Stimulated activated CD4-positive, alpha-beta T cell treated with anti-CD3 and anti-CD28 coated beads, Interleukin-2, amount 100 ng/mL, for 24 hours (primary cell): ENCODE measurements around the gene WDR93.
A peak's percentile ranks its signal among the peaks of the same experiment; 100 is the strongest.
"Not testable (repeated sequence)": the region's sequence is repeated elsewhere in the genome, so short reads cannot be mapped to it uniquely, and the experiment has no call there.

ENCODE experiments used
- DNase-seq, 2 donors: peaks; one replicate each; pipeline ENCODE4 v3.0.0-alpha.2; 2020

WDR93 gene

GRCh38 chr15:89664441-89665350 is 25.9 kb upstream of the WDR93 start:
- no peak for DNase-seq

DNA sequence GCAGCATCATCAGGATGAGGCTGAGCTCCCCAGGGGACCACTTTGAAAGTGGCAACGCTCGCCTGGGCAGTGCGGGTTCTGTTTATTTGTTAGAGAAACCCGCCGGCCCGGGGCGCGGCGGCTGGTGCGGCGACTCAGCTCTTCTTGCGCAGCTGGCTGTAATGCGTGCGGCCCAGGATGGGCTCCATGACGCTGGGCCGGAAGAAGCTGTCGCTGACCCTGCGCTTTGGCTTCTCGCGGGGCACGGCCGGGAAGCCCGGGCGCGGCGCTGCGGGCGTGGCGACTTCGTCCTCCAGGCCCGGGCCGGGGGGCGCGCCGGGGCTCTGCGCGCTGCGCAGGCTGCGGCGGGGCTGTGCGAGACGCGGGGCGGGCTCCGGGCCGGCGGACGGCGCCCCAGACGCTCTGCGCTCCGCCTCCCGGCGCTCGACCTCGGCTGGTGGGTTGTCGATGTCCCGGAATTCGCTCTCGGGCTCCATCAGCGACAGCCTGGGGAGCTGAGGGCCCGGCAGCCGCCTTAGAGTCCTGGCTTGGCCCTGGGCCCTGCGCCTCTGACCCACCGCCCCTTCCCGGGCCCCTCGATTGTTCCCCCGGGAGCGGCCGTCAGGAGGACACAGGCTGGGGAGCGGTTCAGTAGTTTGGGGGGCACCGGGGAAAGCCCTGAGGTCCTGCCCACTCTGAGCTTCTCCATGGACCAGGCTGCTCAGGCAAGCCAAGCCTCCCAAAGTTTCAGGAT is 25.0 kb upstream of the WDR93 start:
- peak in 1 of 2 donors; percentile 32 for DNase-seq

- DNase-seq = no peak
These were observed 24.3 kb upstream of the WDR93 start for GRCh38 chr15:89666184-89666857.

DNA sequence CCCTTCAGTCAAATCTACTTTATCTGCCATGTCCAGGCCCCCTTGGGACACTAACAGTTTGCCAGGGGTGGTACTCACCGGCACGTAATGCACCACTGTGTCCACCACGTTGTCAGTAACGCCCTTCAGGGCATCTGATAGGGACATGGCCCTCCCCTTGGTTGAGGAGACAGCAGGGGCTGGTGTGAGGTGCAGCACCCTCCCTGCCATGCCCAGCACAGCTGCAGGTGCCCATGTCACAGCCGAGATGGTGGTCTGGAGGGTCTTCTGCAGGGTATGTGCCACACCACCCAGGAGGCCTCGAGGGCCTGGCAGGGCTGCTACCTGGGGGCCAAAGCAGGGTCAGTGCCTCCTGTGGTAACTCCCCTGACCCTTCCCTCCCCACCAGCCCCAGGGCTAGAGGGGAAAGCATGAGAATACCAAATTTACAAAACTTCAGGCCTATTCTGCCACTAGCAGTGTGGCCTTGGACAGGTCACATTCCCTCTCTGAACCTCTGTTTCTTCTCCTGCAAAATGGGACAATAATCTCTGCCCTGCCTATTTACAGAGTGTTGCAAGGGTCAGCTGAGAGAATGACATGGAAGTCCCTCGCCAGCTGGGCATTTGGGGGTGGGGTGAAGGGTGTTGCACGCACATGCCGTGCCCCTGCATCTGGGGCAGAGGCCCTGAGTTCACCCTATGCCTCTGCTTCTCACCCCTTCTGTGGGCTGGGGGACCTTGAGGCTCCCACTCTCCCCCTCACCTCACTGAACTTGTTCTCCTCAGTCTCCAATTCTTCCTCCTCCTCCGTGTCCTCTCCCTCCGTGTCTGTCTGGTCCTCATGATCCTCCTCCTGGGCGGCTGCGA is 23.5 kb upstream of the WDR93 start:
- no peak for DNase-seq

DNA sequence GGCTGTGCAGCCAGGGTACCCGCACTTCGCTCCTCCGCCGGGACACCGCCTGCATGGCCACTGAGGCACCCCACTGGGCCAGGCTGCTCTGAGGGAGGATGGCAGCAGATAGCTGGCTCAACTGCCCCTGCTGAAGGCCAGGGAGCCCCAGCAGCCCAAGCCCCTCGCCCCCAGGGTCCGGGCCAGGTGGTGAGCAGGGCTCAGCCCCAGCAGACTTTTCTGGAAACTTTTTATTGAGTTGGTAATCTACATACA is 23.0 kb upstream of the WDR93 start:
- no peak for DNase-seq

DNA sequence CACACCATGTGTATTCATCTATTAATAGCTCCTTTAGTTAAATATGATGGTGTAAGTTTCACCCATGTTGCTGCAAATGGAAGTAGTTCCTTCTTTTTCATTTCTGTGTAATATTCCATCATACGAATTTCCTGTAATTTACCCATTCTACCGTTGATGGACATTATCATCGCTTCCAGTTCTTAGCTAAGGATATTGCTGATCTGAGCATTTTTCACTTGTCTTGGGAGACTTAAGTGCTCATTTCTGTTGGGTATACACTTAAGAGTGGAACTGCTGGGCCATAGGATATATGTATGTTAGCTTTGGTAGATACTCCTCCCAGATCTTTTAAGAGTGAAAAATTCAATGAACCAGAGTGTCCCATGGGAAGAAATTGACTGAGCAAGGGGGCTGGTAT is 22.4 kb upstream of the WDR93 start:
- no peak for DNase-seq

DNA sequence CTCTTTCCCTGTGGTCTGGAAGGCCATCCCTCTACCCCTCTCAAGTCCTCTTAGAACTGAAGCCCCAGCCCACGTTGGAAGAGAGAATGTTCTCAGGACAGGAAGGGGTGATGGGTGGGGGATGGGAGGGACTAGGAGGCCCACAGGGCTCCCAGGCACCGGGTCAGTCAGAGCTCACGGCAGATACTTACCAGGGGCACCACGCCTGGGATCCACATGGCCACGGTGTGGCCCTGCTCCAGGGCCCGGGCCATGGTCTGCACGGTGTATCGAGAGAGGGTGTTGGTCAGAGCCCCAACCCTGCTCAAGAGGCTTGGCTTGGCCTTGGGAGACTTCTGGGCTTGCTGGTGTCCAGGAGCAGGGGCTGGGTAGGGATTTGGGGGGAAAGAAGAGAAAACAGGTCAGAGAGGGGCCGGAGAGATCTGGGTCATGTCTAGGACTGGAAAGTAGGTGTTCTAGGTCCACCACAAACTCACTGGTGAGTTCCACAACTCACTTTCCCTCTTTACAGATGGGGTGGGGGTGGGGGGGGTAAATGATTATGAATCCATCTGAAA is 21.2 kb upstream of the WDR93 start:
- no peak for DNase-seq

DNA sequence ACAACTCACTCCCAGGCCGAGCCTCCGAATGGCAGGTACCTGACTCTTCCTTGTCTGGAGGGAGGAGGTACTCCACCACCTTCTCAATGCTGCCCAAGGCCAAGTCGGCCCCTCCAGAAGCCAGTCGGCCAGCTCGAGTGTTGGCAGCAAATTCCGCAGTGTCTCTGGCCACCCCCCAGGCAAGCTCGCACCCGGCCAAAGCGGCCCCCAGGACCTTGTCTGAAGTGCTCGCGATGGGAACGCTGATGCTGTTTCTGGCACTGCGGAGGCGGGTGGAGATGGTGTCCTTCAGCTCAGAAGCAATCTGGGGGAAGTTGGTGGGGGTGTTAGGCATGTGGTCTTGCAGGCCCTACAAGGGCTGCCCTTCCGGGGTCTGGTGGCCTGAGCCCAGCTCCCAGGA is 20.7 kb upstream of the WDR93 start:
- DNase-seq = no peak

GRCh38 chr15:89670971-89671560 is 19.5 kb upstream of the WDR93 start:
- no peak for DNase-seq

DNA sequence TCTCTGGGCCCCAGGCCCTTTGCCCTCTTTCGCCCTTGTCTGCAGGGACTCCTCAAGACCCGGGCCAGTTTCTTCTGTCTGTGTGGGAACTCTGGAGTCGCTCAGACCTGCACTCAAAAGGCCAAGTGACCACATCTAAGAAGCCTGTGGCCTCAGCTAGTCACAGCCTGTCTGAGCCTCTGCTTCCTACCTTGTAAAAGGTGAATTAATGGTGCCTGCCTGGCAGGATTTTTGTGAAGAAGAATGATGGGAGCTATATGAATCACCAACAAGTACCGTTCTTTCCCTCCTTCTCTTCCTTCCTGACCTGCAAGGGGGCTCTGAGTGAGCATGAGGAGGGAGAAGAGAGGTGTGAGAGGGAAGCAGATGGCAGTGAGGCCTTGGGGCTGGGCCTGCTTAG is 18.9 kb upstream of the WDR93 start:
- DNase-seq = no peak

GRCh38 chr15:89672221-89673164 is 18.1 kb upstream of the WDR93 start:
- no peak for DNase-seq

- DNase-seq = peak in 1 of 2 donors; percentile 42
These were observed 17.5 kb upstream of the WDR93 start for GRCh38 chr15:89673165-89673512.

DNA sequence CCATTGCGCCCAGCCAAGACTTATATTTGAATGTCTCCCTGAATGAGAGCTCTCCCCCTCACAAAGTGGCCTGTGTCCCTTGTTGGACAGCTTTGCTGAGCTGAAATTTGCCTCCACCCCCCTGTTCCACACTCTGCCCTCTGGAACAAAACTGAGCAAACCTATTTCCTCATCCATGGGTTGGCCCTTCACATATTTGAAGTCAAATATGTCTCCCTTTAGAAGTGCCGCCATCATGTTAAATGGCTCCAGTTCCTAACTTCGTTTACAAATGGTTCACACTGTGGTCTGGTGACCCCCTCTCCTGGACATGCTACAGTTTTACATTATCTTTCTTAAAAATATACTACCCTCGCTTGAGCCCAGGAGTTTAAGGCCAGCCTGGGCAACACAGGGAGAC is 16.1 kb upstream of the WDR93 start:
- no peak for DNase-seq

GRCh38 chr15:89675606-89676005 is 15.0 kb upstream of the WDR93 start:
- DNase-seq = no peak

DNA sequence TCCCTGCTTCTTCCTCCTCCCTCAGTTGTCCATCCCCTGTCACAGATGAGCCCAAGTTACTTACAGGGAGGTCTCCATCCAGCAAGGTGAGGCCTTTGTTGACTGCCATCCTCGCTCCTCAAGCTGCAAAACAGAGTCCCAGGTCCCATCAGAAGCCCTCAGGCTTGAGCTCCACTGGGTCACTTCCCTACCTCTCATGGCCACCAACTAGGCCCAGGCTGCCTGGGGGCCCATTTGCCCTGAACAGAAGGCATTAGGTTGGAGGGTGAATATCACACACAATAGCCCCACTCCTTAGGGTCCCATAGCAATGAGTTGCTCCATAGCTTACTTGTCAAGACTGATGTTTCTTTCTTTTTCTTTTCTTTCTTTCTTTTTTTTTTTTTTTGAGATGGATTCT is 13.2 kb upstream of the WDR93 start:
- no peak for DNase-seq

DNA sequence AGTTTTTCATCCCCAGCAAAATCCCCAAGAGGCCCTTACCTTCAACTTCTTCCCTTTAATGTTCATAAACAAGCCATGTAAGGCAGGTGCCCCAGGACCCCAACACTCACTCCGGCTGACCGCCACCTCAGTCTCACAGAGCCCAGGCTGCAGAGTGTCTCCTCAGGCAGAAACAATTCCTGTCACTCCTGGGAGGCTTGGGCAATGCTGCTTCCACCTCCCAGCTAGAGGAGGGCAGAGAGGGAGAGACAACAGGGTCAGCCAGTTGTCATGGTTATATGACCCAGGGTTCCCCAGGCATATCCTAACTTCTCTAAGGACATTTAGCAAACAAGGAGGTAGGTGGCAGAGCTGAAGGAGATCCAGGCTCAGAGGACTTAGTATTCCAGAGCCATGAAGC is 11.4 kb upstream of the WDR93 start, which contains the start of gene PLIN1:
Gene PLIN1, minus strand, starts transcription at position 156 of the 400 bp plus-strand sequence. CDS start 1,878 bp downstream, outside the sequence.
- DNase-seq = no peak

- no peak for DNase-seq
These were observed 10.2 kb upstream of the WDR93 start for GRCh38 chr15:89680282-89680873.

DNA sequence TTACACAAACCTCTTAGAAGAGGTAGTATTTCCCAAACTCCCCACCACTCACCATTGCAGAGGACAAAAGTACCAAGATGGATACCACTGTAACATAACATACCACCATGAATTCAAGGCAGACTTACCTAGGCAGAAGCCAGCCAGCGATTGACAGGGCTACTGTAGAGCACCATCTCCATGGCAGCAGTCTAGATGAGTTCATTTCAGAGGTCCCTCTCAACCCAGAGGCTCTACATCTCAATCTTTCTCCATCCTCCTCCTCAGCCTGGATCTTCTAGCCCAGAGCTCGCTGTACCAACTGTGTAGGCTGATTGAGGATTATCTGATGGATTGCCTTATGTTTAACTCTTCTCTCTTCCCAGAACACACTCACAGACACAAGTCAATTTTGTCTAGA is 9.5 kb upstream of the WDR93 start:
- no peak for DNase-seq

DNA sequence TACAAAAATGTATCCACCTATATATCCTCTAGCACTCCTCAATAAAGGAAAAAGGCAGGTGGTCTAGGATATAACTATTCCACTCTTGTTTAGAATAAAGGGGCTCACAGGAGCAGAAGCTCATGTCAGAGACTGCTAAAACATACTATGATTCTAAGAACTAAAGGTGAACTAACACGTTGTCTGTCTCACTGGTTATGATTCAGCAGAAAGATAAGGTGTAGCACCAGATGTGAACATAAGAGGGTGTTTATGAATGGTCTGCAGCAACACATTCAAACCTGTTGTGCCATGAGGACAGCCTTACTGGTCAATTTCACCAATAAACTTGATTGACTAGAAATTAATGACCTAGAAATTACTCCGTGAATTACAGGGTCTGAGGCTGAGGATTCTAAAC is 4.6 kb upstream of the WDR93 start:
- no peak for DNase-seq

GRCh38 chr15:89686522-89686921 is 4.1 kb upstream of the WDR93 start:
- DNase-seq = no peak

- DNase-seq = not testable (repeated sequence)
These were observed 708 bp upstream of the WDR93 start for GRCh38 chr15:89689930-89690275.
